HK-2 (cell line): Measurements from ENCODE around the gene TCL1A.
"Not testable (repeated sequence)": the region's sequence is repeated elsewhere in the genome, so short reads cannot be mapped to it uniquely, and the experiment has no call there.

Experiments
- DNase-seq: peaks from one replicate; pipeline ENCODE4 v3.0.0-alpha.2; 2018; ENCODE audit not compliant: unreplicated experiment

TCL1A gene, protein sequence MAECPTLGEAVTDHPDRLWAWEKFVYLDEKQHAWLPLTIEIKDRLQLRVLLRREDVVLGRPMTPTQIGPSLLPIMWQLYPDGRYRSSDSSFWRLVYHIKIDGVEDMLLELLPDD

DNA sequence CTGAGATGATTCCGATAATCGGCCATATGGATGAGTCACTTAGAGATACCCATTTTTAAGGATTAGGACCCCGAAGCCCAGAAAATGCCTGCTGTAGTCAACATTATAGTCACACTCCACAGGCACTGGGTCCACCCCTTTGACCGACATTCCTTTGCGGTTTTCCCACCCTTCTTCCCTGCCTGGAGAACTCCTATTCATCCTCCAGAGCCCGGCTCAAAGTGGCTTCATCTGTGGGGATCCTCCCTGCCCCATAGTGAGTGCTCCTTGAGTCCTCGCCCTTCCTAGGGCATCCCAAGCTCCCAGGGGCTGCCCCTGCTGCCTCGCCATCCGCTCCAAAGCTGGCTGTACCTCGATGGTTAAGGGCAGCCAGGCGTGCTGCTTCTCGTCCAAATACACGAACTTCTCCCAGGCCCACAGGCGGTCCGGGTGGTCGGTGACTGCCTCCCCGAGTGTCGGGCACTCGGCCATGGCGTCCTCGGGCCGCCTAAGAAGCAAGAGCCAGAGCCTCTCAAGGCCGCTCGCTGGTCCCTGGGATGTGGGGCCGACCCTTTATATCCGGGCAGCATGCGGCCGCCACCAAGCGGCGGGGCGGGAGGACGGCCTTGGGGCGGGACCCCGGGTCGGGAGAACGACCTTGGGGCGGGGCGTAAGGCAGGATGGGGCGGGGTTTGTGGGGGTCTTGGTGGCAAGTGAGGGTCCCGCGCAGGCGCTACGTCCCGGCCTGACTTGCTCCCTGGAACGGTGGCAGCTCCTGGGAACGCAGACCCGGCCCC lies at the start of gene TCL1A:
TCL1A (minus strand) TSS at position 530 of the 776 bp plus-strand sequence; CDS start at position 471, 59 bp downstream.
- DNase-seq = no peak

DNA sequence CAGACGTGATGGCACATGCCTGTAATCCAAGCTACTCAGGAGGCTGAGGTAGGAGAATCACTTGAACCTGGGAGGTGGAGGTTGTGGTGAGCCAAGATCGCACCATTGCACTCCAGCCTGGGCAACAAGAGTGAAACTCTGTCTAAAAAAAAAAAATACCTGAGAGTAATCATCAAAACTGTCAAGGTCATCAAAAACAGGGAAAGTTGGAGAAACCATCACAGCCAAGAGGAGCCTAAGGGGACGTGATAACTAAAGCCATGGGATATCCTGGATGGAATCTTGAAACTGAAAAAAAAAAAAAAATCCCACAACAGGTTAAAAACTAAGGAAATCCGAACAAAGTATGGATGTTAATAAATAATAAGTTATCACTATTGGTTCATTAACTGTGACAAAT lies 49.1 kb upstream of the TCL1A start:
- not testable (repeated sequence) for DNase-seq

DNA sequence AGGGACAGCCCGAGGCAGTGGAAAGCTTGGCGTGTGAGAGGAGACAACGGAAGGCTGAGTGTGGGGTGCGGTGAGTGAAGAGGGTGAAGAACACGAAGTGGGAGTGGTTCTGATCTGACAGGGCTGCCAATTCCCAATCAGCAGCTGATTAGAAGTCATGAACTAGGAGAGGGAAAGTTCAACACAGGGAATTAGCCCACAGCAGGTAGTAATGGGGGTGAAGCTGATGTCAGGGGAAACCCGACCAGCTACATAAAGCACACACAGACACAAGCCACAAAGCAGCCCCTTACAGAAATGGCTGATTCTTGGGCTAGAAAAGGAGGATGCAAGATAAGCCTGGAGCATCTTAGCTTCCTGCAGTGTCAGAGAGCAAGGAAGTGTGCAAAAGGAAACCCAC lies 47.5 kb upstream of the TCL1A start:
- no peak for DNase-seq

DNA sequence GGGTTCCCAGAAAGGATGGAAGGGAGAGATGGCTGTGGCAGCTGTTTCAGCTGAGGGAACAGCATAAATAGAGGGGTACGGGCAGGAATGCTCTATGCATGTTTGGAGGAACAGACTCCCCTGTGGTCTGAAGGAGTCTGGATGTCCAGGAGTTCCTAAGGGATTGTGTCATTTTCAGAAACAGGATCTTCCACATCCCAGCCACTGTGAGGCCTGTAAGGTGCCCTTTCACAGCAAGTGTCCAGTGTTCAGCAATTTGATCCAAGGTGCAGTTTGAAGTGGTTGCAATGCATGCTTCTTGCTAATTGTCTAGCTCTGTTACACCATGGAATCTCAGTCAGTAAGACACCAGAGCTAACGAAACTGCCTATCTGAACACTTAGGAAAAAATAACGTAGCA lies 46.7 kb upstream of the TCL1A start:
- DNase-seq = no peak

DNA sequence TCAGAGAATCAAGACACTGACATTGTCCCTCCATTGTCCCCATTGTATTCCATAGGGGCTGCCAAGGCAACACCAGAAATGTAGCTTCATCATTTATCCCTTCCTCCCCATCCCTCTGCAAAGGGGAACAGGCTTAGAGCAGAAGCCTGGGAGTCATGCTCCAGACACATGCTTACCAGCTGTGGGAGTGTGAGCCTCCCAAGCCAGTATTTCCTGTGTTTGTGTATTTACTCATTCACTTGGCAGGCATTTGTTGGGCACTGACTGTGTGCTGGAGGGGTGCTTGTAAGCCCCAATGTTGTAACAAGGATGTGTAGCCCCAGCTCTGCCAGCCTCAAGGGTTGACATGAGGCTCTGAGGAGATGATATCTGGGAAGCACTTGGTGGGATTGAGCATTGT lies 46.0 kb upstream of the TCL1A start:
- no peak for DNase-seq

DNA sequence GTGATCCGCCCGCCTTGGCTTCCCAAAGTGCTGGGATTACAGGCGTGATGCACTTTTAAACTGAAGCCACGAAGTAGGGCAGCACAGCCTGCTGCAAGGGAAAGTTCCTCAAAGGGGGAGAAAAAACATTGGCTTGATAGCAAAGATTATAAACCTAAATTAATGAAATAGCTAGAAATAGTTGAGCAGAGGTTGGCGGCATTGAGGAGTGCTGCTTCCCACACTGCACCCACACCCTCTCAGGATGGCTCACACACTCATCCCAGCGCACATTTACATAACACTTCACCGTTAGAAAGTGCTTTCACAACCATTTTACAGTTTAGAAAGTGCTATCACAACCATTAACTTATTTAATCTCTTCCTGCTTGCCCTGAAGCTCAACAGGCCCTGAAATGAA lies 44.4 kb upstream of the TCL1A start:
- DNase-seq = no peak

DNA sequence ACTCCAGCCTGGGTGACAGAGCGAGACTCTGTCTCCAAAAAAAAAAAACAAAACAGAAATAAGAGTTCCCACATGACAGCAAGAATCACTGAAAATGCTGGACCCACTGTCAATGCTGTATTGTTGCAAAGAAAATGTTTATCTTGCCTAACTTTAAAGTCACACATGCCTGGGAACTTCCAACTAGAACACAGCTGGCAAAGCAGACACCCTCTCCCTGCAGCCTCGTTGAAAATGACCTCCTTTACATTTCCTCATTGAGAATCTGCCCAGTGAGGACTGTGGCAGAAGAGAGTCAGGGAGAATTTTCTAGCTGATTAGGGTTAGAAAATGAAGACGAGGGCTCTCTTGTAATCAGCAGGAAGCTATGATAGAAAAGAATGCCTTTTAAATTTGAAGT lies 42.8 kb upstream of the TCL1A start:
- DNase-seq = no peak

DNA sequence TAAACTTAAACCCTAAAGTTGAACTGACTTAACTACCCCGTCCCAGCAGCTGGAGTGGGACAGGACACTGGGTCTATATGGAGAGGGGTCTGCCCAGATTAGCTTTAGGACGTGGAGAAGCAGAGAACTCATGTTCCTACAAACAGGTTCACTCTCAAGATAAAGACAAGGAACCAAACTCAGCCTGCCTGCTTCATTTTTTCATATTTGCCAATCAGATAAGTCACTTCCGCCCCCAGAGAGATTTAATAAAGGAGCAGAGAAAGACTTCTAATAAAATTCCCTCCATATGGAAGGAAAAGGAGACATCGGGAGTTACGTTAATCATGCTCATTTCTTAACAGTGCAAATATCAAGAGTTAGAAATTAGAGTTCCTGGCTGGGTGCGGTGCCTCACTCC lies 42.2 kb upstream of the TCL1A start:
- no peak for DNase-seq

DNA sequence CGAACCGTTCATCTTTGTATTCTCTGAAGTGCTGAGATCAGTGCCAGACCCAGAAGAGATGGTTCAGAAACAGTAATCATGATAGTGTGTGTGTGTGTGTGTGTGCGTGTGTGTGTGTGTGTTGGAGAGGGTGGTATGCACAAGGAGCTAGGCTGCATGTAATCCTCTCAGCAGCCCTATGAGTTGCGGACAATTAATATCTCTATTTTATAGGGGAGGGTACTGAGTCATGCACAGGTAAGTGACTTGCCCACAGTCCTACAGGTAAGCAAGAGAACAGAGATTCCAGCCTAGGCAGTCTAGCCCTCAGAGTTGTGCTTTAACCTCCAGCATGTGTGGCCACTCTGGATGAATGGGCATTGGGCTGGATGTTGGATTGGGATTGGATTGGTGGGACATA lies 27.9 kb upstream of the TCL1A start:
- DNase-seq = no peak

DNA sequence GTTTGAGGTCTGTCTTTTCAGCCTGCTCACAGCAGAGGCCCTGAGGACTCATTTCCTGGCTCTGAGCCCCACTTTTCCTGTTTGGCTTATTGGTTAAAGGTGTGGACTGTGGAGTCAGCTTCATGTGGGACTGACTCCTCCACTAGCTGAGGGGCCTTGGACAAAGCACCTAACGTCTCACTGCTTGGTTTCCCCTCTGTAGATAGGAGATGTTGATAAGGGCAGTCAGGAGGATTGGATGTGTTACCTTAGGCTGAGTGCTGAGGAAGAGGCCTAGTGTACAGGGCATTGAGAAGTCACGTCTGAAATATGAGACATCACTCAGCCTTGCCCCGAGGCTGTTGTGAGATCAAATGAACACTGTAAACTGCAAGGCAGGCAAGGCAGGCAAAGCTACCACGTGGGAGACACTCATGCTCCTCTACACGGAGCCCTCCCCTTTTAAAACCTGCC lies 27.1 kb upstream of the TCL1A start:
- no peak for DNase-seq

DNA sequence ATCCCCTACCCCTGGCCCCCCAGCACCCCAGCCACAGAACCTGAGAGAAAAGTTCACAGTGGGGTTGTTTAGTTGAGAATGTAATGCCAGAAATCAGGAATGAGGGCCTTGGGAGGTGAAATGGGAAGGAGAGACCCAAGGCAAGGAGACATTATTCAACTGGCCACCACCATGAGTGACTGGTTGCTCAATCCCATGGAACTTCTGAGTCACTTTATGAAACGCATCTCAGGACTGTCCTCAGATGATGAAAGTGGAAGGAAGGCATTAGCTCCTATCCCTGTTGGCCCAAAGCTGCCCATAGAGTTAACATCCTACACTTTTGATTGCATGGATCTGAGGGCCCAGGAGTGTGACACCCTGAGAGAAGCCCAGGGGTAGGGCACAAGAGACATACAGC lies 25.4 kb upstream of the TCL1A start:
- DNase-seq = no peak

DNA sequence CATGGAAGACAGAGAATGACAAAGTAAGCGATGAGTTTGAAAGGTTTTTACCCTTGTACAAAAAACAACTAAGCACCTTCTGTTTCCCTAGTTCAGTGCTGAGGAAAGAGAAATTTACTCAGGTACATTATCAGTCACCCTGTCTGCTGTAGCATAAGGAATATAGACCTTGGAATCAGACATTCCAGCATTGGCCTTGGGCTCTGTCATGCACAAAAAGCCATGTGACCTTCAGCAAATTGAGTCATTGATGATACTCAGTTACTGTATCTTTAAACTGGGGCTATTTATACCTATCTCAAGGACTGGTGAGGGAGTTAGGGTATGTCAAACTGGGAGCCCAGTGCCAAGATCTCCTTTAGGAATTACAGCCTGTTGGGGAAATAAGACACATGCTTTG lies 19.3 kb upstream of the TCL1A start:
- no peak for DNase-seq

DNA sequence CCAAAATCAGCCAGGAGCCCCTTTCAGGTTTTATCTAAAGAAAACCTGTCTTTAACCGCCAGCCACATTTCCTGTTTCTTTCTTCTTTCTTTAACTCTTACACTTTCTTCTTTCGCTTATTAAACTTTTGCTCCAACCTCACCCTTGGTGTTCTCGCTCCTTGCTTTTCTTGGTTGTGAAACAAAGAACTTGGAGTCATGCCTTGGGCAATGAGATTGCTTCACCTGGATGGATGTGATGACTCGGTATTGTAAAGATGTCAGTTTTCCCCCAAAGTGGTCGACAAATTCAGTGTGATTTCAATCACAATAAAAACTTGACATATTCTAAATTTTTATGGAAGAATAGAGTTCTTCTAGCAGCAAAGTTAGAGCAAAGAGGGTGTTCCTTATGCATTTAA lies 16.2 kb upstream of the TCL1A start:
- DNase-seq = no peak

DNA sequence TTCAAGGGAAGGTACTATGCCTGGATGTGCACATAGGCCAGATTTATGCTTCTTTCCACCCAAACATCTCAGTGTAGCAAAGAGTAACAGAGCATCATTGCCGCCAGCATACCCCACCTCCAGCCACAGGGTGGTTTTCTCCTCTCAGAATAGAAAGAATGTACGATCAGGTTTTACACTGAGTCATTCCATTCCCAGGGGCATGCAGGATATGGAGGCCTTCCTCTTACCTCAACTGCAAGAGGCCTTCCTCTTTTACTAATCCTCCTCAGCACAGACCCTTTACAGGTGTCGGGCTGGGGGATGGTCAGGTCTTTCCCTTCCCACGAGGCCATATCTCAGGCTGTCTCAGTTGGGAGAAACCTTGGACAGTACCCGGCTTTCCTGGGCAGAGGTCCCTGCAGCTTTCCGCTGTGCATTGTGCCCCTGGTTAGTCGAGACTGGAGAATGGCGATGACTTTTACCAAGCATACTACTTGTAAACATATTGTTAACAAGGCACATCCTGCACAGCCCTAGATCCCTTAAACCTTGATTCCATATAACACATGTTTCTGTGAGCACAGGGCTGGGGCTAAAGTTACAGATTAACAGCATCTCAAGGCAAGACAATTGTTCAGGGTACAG lies 15.6 kb upstream of the TCL1A start:
- DNase-seq = not testable (repeated sequence)

DNA sequence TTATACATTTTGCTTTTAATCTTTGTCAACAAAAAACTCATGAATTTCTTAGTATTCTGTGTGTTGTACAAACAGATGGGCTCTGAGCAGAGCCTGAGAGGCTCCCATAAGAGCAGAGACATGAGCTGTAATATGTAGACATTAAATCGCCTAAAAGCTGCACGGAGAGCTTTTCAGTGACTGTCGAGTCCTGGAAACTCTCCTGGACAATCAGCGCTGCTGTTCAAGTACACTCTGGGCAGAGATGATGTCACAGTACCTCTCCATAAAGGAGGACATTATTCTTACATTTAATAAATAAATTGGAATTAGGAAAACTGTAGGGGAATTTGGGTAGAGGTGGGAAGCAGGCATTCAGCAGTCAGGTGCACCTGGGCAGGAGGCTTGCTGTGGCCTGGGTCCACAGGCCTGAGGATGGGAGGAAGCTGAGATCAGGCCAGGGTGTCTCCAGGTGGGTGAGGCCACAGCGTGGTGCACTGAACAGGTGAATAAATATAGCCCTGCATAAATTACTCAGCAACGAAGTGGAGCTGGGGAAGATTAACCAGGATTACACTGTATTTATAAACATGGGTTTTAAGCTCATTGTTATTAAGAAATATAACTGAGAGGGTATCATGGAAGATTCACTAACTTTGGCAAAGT lies 13.3 kb upstream of the TCL1A start:
- DNase-seq = no peak

DNA sequence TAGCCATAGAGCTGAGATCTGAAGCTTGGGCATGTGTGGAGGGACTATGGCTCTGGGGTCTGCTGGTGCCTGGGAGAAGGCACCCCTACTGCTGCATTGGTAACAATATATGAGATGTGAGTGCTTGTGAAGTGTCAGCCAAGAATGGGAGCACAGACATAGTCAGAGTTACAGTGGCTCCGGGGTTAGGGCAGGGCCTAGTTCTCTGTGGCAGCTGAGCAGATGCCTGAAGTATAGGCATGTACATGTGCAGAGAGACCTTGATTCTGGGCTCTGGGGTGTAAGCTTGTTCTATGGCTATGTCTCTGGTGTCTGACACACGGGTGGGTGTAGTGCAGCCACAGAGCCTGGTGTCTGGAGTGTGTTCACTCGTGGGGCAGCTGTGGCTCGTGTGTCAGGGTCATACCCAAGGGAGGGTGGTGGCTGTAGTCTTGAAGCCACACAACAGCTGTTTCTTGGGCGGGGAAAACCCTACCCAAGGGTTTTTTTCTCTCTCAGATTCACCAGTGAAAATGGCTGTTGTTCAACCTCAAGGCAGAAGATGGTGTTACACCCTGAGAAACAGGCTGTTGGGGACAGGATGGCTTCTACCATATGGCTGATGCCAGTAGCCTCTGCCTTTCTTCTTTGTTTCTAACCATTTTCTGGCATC lies 11.9 kb upstream of the TCL1A start:
- no peak for DNase-seq

DNA sequence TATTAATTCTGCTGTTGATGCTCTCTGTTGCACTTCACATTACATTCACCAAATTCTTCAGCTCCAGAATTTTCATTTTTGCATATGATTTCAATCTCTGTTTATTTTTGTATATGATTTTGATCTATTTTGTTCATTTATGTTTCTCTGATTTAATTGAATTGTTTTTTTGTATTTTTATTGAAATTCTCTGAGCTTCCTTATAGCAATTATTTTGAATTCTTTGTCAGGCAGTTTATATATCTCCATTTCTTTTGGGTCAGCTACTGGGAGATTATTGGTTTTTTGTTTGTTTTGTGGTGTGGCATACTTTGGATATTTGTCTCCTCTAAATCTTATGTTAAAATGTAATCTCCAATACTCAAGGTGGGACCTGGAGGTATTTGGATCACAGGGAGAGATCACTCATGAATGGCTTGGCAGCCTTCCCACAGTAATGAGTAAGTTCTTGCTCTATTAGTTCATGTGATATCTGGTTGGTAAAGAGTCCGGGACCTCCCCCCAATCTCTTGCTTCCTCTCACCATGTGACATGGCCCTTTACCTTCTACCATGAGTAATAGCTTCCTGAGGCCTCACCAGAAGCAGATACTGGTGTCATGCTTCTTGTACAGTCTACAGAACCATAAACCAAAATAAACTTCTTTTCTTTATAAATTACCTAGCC lies 8.7 kb upstream of the TCL1A start:
- no peak for DNase-seq

DNA sequence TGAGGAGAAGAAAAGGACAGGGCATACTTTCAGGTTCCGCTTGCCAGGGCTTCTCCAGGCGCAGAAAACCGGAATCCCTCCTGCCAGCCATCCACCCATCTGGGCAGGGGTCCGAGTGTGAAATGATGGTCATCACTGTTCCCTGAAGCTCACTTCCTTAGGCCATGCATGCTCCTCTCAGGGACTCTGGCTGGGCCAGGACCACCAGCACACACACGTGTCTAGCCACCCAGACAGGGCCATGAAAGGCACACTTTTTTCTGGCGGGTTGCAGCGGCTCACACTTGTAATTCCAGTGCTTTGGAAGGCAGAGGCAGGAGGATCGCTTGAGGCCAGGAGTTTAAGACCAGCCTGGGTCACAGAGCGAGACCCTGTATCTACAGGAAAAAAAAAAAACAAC lies 1.5 kb downstream of the TCL1A start:
- no peak for DNase-seq

DNA sequence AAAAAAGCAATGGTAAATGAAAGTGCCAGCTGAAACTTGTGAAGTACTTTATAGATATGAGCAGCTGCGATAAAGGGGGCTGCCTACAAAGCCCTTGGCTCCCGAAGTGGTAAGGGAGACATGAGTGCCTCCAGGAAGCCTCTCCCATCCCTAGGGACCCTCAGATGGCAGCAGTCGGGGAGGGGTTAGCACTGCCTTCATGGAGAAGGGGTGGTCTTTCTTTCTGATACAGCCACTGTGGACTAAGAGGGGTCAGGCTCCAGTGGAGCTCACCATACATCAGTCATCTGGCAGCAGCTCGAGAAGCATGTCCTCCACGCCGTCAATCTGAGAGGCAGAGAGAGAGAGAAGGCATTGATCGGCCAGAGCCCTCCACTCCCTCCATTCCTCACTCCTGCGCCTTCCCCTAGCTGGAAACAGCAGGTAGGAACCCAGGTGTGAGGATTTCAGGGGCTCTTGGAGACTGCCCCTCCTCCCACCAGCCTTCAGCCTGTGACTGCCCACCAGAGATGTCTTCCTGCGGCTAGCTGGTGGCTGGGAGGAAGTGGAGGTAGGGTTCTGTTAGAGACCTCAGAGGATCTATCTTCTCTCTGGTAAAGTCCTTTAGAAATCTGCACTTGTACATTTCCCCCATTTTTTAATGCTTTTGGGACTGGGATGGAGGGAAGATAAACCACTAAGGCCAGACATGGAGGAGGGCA lies 2.3 kb downstream of the TCL1A start:
- no peak for DNase-seq

DNA sequence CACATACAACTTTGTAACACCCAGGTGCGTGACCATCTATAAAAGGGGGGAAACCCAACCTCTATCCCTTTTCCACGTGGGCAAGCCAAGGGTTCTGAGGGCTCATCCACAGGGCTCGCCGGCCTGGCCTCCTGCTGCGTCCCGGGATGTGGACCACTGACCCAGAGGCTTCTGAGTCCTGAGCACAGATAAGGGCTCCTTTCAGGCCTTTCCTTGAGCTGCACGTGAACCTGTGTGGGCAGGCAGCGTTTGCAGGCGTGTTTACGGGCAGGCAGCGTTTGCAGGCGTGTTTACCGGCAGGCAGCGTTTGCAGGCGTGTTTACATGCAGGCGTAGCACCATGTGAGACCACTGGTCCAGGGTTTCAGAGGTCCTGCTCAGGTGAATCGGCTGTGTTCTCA lies 3.8 kb downstream of the TCL1A start:
- DNase-seq = no peak

DNA sequence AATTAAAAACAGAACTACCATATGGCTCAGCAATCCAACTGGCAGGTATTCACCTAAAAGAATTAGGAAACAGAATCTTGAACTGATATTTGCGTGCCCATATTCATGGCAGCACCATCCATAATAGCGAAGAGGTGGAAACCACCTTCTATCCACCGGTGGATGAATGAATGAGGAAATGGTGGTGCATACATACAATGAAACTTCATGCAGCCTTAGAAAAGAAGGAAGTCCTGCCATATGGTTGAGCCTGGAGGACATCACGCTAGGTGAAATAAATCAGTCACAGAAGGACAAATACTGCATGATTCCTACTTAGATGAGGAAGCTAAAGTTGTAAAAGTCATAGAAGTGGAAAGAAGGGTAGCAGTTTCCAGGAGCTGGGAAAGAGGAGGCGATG lies 6.6 kb downstream of the TCL1A start:
- no peak for DNase-seq
